ENCODE data around the gene SENP3. TPM values are rescaled to one million over a fixed set of nuclear protein-coding genes. Genes with fewer than 3 reads are reported as not detected.

SENP3 gene
- total RNA-seq, 1 experiment from 2014 or later, result 113 TPM

DNA sequence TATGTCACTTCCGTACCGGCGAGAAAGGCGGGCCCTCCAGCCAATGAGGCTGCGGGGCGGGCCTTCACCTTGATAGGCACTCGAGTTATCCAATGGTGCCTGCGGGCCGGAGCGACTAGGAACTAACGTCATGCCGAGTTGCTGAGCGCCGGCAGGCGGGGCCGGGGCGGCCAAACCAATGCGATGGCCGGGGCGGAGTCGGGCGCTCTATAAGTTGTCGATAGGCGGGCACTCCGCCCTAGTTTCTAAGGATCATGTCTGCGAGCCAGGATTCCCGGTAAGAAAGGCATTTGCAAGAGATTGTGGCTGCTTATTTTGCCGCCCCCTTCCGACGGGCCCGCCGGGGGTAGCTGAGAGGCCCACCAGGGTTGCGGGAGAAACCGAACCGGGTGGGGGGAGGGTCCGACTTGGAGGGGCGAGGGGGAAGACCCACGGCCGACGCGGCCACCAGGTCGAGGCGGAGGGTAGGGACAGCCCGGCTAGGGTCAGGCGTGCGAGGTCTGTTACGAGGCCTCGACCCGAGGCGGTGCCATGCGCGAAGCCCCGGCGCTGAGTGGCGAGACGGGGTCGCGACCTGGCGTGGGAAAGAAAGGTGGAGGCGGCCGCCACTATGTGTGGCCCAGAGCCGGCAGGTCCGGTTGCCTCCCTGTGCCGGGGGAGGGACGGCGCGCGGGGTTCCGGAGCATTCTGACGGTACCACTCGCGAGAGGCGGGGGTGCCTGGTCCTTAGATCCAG is 11.0 kb downstream of the SENP3 start:
- DNase-seq (ENCODE audit: low read depth, low spot score), result peak; percentile 99
- in situ Hi-C loops (cut with HindIII; ENCODE audit: low pct_unique_long_range_greater_than_20kb, low sequenced_read_pairs), result no loop called here

DNA sequence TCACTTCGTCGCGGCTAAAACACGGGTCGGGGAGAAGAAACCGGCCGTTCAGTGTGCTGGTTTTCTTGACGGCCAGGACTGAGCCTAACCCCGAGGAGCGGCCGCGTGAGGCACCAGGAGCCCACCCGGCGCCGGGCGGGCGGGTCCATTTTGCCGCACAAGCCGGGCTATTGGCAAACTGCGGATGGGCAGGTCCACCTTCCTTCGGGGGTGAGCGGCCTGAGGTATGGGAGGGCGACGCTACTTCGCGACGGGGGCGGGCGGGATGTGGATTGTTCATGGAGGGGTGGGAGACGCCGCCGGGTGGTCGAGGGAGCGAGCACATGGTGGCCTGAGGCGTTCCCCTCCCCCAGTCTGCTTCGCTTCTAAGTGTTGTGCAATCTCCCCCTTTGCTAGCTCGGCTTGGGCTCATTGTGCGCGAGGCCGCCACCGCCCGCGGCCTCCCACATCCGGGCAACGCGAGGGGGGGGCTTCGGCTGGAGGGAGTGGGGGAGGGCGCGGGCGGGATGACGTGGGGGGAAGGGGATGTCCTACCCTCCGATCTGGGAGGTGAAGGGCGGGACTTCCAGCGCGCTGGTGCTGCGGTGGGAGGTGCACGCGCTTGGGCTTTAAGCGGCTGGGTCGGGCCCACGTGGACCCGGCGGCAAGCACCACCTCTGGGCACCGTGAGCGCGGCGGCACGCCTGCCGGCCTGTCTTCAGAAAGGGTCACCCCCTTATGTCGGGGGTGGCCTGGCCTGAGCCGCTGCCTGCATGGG is 11.8 kb downstream of the SENP3 start:
- peak; percentile 92 for DNase-seq (ENCODE audit: low read depth, low spot score)
- in situ Hi-C loops (cut with HindIII; ENCODE audit: low pct_unique_long_range_greater_than_20kb, low sequenced_read_pairs), result no loop called here

- no peak for DNase-seq (ENCODE audit: low read depth, low spot score)
- in situ Hi-C loops (cut with HindIII; ENCODE audit: low pct_unique_long_range_greater_than_20kb, low sequenced_read_pairs), result no loop called here
Measured at GRCh38 chr17:7574176-7574953, 12.6 kb downstream of the SENP3 start.

DNA sequence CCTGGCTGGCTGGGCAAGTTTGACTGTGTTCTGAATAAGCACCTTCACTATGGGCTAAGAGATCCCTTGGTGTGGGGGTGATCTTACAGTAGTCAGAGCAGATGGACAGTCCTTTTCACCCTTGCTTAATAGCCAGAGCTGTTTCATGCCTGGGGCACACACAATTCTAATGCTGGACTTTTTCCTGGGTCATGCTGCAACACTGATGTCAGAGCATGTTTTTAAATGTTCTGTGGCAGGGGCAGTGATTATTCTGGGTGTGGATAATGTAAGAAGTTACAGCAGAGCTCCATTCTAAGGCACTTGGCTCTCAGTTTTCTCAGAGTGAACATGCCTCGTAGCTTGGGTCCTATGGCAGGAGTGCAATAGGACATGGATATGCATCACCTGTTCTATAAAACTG is 13.8 kb downstream of the SENP3 start:
- in situ Hi-C loops (cut with HindIII; ENCODE audit: low pct_unique_long_range_greater_than_20kb, low sequenced_read_pairs), result no loop called here
- DNase-seq (ENCODE audit: low read depth, low spot score), result no peak

GRCh38 chr17:7575959-7576358 is 14.2 kb downstream of the SENP3 start:
- in situ Hi-C loops (cut with HindIII; ENCODE audit: low pct_unique_long_range_greater_than_20kb, low sequenced_read_pairs), result no loop called here
- no peak for DNase-seq (ENCODE audit: low read depth, low spot score)

DNA sequence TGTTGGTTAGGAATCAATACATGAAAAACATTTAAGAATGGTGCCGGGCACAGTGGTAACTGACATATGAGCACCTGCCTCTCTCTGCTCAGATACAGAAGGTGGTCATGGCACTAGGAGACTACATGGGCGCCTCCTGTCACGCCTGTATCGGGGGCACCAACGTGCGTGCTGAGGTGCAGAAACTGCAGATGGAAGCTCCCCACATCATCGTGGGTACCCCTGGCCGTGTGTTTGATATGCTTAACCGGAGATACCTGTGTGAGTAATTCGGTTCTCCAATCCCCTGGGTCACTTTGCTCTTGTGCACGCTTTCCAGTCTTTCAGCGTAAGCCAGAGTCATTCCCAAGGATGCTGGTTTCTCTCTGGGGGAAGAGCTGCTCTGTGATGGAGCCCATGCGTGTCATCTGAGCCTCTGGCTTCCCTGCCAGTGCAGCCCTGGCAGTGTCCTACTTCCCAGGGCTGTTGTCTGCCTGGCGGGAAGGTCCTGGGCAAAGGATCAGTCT is 14.8 kb downstream of the SENP3 start:
- DNase-seq (ENCODE audit: low read depth, low spot score), result no peak
- in situ Hi-C loops (cut with HindIII; ENCODE audit: low pct_unique_long_range_greater_than_20kb, low sequenced_read_pairs), result no loop called here

DNA sequence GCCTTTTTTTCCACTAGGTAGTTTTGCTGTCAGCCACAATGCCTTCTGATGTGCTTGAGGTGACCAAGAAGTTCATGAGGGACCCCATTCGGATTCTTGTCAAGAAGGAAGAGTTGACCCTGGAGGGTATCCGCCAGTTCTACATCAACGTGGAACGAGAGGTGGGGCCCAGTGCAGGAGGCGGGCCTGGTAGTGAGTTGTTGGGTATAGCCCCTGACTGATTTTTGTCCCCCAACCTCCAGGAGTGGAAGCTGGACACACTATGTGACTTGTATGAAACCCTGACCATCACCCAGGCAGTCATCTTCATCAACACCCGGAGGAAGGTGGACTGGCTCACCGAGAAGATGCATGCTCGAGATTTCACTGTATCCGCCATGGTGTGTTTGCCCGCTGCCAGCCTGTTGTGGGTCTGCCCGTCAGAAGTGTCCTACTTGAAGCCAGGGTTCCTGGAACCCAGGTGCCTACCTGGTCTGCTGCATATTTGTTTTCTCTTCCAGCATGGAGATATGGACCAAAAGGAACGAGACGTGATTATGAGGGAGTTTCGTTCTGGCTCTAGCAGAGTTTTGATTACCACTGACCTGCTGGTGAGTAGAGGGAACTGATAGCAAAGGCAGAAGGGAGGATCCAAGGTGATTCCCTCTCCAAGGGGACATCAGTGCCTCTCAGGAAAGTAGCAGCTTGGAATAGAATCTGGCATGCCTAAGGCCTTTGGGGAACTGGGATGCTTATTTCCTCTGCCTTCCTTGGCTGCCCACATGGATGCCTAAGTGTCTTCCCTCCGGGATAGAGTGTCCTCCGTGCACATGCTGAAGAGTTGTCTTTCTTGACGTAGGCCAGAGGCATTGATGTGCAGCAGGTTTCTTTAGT is 15.8 kb downstream of the SENP3 start:
- in situ Hi-C loops (cut with HindIII; ENCODE audit: low pct_unique_long_range_greater_than_20kb, low sequenced_read_pairs), result no loop called here

GRCh38 chr17:7579001-7579833 is 17.5 kb downstream of the SENP3 start, which contains the start of gene CD68:
CD68 (plus strand) TSS chr17:7579638; CDS start chr17:7579678, 40 bp downstream.
- in situ Hi-C loops (cut with HindIII; ENCODE audit: low pct_unique_long_range_greater_than_20kb, low sequenced_read_pairs), result no loop called here
- peak; percentile 93 for DNase-seq (ENCODE audit: low read depth, low spot score)

More for the DNA sequence above, 15.8 kb downstream of the SENP3 start:
- no peak for DNase-seq (ENCODE audit: low read depth, low spot score)

DNA sequence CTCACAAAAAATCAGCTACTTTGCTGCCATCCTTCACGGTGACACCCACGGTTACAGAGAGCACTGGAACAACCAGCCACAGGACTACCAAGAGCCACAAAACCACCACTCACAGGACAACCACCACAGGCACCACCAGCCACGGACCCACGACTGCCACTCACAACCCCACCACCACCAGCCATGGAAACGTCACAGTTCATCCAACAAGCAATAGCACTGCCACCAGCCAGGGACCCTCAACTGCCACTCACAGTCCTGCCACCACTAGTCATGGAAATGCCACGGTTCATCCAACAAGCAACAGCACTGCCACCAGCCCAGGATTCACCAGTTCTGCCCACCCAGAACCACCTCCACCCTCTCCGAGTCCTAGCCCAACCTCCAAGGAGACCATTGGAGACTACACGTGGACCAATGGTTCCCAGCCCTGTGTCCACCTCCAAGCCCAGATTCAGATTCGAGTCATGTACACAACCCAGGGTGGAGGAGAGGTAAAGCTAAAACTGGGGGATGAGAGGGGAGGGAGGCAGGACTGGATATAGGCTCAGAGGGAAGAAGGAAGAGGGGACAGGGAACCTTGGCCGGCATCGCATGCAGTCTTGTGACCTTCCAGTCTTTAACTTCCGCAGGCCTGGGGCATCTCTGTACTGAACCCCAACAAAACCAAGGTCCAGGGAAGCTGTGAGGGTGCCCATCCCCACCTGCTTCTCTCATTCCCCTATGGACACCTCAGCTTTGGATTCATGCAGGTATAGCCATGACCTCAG is 18.3 kb downstream of the SENP3 start:
- in situ Hi-C loops (cut with HindIII; ENCODE audit: low pct_unique_long_range_greater_than_20kb, low sequenced_read_pairs), result no loop called here
- no peak for DNase-seq (ENCODE audit: low read depth, low spot score)

DNA sequence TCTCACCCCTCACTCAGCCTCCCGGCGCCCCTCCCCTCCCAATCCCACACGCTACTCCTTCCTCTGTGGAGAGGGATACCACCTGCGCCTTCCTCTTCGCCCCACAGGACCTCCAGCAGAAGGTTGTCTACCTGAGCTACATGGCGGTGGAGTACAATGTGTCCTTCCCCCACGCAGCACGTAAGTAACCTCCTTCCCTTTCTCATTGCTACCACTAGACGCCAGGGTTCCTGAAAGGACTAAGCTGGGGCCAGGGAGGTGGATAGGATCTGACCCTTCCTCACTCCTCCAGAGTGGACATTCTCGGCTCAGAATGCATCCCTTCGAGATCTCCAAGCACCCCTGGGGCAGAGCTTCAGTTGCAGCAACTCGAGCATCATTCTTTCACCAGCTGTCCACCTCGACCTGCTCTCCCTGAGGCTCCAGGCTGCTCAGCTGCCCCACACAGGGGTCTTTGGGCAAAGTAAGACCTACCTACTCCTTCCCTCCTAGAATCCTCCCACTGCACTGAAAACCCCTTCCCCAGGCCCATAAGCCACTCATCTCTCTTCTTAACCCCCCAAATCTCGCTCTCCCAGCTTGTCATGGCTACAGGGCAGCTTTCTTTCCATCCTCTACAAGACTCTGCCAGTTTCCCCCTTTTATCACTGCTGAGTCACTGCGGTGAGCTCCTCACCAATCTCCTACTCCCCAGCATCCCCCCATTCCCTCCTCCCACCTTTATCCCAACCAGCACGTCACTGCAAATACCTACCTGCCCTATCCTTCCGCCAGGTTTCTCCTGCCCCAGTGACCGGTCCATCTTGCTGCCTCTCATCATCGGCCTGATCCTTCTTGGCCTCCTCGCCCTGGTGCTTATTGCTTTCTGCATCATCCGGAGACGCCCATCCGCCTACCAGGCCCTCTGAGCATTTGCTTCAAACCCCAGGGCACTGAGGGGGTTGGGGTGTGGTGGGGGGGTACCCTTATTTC is 19.2 kb downstream of the SENP3 start:
- in situ Hi-C loops (cut with HindIII; ENCODE audit: low pct_unique_long_range_greater_than_20kb, low sequenced_read_pairs), result no loop called here
- no peak for DNase-seq (ENCODE audit: low read depth, low spot score)

GRCh38 chr17:7582396-7583252 is 20.9 kb downstream of the SENP3 start:
- in situ Hi-C loops (cut with HindIII; ENCODE audit: low pct_unique_long_range_greater_than_20kb, low sequenced_read_pairs), result no loop called here
- DNase-seq (ENCODE audit: low read depth, low spot score), result no peak

DNA sequence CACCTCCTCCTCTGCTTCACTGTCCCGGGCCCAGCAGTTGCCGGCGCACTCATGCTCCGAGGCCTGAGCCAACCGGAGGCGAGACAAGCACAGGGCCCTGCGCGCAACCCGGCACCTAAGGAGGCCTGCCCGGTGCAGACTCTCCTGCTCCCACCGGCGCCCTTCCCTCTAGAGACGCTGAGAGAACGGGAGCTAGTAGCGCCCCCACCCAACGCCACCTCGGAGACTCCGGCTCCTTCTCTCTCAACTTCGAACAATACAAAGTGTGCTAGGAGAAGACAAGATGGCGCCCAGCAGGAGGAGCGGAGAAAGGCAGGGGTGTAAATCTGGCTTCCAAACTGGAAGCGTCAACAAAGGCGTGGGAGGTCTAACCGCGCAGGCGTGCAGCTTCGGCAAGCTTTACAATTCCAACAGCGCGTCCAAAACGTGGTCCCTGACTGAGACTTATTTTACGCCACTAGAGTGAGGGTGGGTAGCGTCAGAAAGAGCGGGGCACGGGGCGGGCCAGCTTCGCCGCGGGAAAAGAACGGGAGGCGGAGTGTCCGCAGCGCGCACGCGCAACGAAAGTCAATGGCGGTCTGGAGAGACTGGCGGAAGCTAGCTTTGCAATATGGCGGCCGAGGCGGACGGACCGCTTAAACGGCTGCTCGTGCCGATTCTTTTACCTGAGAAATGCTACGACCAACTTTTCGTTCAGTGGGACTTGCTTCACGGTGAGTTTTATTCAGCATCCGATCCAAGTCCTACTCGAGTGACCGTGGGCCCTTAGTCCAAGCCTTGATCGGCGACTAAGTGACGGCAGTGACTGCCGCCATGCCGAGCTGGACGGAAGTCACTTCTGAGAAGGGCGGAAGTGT is 21.8 kb downstream of the SENP3 start, which contains the start of gene MPDU1:
Gene MPDU1 (plus strand): TSS at position 600 of the 857 bp plus-strand sequence. CDS start 11 bp downstream, at position 611.
- in situ Hi-C loops (cut with HindIII; ENCODE audit: low pct_unique_long_range_greater_than_20kb, low sequenced_read_pairs), result no loop called here
- DNase-seq (ENCODE audit: low read depth, low spot score), result peak; percentile 96
